SK-N-MC (cell line): ENCODE measurements around the gene ACP3.

ENCODE experiments used
- EZH2 ChIP-seq: fragments of 200-600 bp; sonication (generic); IDR thresholded peaks from one replicate; pipeline ENCODE4 v1.6.1; 2017; ENCODE audit warnings: antibody characterized with exemption
- FOXP2 ChIP-seq: optimal IDR thresholded peaks from 2 replicates; pipeline ENCODE3; 2011; ENCODE audit warnings: mild to moderate bottlenecking, moderate library complexity; ENCODE audit not compliant: insufficient read depth; ENCODE audit errors: extremely low read length, control extremely low read depth
- POLR2AphosphoS5 ChIP-seq: IDR thresholded peaks from 2 replicates; pipeline ENCODE4 v1.6.1; 2012; ENCODE audit warnings: mild to moderate bottlenecking, low read depth, low read length, borderline replicate concordance

GRCh38 chr3:132332508-132332907 is 15.3 kb downstream of the ACP3 start:
- TF ChIP-seq EZH2, result no peak
- no peak for TF ChIP-seq POLR2AphosphoS5
- no peak for TF ChIP-seq FOXP2
